Embryonic facial prominence (tissue), 1 donor: ENCODE measurements around the gene CCL13.
"Not testable (repeated sequence)": the region's sequence is repeated elsewhere in the genome, so short reads cannot be mapped to it uniquely, and the experiment has no call there.

Experiments used
- DNase-seq: peaks from one replicate; pipeline ENCODE4 v3.0.0-alpha.2; 2016; ENCODE audit errors: extremely low spot score

The CCL13 gene

DNA sequence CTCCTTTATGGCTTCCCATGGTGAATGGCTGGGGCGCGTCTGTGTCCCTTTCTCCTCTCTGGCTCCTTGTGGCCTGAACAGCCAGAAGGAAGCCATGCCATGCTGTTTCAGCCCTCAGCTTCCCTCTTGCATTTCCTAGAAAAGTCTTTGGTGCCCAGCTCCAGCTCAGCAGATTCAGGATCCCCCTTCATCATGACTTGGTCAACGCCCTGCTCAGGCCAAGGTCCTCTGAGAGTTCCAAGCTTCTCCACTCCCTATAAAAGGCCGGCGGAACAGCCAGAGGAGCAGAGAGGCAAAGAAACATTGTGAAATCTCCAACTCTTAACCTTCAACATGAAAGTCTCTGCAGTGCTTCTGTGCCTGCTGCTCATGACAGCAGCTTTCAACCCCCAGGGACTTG lies at the start of gene CCL13:
Gene CCL13, plus strand, starts transcription at position 287 of the 400 bp plus-strand sequence. Its CDS starts 47 bp downstream, at position 334.
- no peak for DNase-seq

GRCh38 chr17:34307110-34307509 lies 49.2 kb upstream of the CCL13 start:
- DNase-seq, result no peak

DNA sequence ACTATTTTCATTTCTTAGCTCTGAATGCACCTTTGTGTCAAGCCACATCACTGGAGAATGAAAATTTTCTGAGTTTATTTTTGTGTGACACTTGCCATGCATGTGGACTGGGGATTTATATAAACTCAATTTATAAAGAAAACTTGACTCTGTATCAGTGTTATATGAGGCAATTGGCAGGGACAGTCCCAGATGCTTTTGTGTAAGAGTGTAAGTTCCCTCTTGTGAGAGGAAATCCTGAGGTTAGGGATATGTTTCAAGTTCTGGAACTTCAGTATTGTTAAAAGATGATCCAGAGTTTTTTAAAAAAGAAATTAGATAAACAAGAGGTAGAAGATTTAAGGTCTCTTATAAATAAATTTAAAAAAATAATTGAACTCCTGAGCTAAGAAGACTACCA lies 47.9 kb upstream of the CCL13 start:
- DNase-seq, result no peak

DNA sequence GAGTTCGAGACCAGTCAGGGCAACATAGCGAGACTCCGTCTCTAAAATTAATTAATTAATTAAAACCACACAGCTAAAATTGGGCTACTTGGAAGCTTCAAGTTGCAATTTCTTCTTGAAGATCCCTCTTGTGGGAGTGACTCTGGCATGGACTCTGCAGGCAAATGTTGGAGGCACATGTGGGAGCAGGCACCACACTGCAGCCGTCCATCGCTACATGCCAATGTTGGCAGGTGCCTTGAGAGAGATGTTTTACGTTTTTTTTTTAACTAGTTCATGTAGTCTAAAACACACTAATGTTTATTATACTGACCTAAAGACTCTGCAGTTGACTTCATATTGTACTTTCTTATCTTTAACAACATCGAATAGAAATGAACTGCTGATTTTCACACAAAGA lies 45.0 kb upstream of the CCL13 start:
- no peak for DNase-seq

- no peak for DNase-seq
Measured at GRCh38 chr17:34312080-34312479, 44.2 kb upstream of the CCL13 start.

GRCh38 chr17:34313164-34313563 lies 43.1 kb upstream of the CCL13 start:
- DNase-seq, result no peak

- no peak for DNase-seq
Measured at GRCh38 chr17:34314279-34314678, 42.0 kb upstream of the CCL13 start.

DNA sequence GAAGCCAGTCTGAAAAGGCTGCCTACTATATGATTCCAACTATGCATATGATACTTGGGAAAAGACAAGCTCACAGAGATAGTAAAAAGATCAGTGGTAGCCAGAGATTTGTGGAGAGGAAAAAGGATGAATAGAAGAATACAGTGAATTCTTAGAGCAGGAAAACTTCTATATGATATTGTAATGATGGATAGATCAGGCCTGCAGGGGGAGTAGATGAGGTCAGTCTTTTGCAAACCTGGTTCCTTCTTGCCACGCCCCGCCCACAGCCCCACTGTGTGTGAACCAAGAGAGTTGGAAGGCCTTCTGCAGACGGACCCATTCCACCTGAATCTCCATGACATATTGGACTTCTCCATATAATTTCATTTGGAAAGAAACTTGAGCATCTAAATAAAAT lies 37.8 kb upstream of the CCL13 start:
- DNase-seq, result no peak

DNA sequence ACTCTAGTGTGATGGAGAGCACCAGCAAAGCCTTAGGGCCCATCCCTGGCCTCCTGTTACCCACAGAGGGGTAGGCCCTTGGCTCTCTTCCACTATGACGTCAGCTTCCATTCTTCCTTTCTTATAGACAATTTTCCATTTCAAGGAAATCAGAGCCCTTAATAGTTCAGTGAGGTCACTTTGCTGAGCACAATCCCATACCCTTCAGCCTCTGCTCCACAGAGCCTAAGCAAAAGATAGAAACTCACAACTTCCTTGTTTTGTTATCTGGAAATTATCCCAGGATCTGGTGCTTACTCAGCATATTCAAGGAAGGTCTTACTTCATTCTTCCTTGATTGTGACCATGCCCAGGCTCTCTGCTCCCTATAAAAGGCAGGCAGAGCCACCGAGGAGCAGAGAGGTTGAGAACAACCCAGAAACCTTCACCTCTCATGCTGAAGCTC lies 37.2 kb upstream of the CCL13 start, which contains the start of gene CCL8:
Gene CCL8, plus strand, starts transcription at position 397 of the 445 bp plus-strand sequence. CDS start 67 bp downstream, outside the sequence.
- DNase-seq, result no peak

DNA sequence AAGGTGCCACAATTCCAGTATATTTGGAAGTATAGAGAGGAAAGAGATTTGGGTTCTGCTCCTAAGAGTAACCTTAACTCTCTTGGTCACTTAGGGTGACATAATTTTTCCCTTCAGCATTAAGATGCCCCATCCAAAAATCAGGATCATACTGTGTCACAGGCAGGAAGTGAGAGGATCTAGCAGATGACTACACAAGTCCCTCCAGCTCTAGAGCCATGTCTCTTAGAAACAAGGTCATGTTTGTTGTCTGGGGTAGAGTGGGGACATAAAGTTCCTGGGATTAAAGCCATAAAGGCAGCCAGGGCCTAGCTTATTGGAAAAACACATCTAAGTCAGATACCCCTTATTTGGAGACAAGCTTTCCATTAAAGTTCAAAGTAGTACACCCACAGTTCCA lies 34.3 kb upstream of the CCL13 start:
- no peak for DNase-seq

DNA sequence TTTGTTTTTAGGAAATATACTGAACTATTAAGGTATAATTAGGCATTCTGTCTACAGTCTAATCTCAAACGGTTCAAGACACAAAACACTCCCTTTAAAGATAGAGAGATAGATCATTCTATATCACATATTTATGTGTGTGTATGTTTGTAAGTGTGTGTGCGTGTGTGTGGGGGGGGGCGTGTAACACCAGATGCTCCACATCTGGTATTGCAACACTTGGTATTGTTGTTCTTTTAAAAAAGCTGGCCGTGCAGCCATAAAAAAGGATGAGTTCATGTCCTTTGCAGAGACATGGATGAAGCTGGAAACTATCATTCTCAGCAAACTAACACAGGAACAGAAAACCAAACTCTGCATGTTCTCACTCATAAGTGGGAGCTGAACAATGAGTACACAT lies 28.7 kb upstream of the CCL13 start:
- DNase-seq, result not testable (repeated sequence)

- no peak for DNase-seq
Measured at GRCh38 chr17:34337701-34338100, 18.6 kb upstream of the CCL13 start.

DNA sequence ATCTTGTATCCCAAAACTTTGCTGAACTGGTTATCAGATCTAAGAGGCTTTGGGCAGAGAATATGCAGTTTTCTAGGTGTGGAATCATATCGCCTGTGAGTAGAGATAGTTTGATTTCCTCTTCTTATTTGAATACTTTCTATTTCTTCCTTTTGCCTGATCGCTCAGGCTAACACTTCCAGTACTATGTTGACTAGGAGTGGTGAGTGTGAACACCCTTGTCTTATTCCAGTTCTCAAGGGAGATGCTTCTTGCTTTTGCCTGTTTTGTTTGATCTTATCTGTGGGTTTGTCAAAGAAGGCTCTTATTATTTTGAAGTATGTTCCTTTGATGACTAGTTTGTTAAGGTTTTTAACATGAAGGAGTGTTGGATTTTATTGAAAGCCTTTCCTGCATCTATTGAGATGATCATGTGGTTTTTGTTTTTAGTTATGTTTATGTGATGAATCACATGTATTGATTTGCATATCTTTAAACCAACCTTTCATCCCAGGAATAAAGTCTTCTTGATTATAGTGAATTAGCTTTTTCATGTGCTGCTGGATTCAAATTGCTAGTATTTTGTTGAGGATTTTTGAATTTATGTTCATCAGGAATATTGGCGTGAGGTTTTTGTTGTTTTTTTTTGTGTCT lies 17.0 kb upstream of the CCL13 start:
- no peak for DNase-seq

DNA sequence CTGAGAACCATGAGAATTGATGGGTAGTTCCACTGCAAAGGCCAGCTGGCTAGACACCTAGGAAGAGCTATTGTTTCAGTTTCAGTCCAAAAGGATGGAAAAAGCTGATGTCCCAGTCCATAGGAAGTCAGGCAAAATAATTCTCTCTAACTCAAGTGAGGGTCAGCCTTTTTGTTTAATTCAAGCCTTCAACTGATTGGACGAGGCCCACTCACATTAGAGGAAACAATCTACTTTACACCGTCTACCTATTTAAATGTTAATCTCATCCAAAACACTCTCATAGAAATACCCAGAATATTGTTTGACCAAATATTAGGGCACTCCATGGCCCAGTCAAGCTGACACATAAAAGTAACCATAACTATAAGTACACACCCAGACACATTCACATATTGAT lies 14.4 kb upstream of the CCL13 start:
- DNase-seq, result no peak

- DNase-seq, result no peak
Measured at GRCh38 chr17:34347063-34347462, 9.2 kb upstream of the CCL13 start.

DNA sequence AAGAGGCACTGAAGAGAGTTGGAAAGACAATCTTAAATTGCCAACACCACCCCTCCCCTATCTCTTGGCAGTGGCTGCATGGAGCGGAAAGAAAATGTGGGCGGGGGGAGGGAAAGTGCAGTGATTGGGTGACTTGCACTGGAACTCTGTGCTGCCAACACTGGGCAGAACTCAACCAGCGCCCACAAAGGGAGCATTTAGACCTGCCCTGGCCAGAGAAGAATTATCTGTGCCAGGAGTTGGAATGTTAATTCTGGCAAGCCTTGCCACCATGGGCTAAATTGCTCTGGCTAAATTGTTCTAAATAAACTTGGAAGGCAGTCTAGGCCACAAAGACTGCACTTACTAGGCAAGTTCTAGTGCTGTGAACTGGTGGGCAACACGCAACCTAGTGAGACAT lies 6.5 kb upstream of the CCL13 start:
- no peak for DNase-seq

- no peak for DNase-seq
Measured at GRCh38 chr17:34351096-34351495, 5.2 kb upstream of the CCL13 start.

GRCh38 chr17:34352191-34352590 lies 4.1 kb upstream of the CCL13 start:
- DNase-seq, result no peak

GRCh38 chr17:34354637-34355036 lies 1.6 kb upstream of the CCL13 start:
- DNase-seq, result no peak

DNA sequence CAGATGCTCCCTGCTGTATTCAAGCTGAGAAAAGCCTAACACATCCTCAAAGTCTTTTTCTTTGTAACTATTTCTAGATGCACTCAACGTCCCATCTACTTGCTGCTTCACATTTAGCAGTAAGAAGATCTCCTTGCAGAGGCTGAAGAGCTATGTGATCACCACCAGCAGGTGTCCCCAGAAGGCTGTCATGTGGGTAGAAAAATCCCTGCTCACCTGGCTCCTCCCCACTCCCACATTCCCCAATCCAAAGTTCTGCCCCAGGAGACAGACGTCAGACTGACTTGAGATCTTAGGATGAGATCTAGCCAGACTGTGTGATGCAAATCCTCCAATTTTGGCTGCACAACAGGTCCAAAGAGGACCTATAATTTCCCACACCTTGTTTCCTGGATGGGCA lies 1.1 kb downstream of the CCL13 start:
- no peak for DNase-seq

GRCh38 chr17:34358631-34359030 lies 2.4 kb downstream of the CCL13 start:
- DNase-seq, result no peak

- no peak for DNase-seq
Measured at GRCh38 chr17:34360601-34361270, 4.5 kb downstream of the CCL13 start.

- peak; percentile 82 for DNase-seq
Measured at GRCh38 chr17:34361478-34362061, 5.3 kb downstream of the CCL13 start.
